HEK293 (cell line): ENCODE data around the gene COQ8A.

Experiments used
- CTCF ChIP-seq: fragments of 450-650 bp; formaldehyde crosslinking; IDR thresholded peaks from 2 replicates; pipeline ENCODE4 v1.5.1; 2016; ENCODE audit warnings: missing biosample characterization, missing genetic modification characterization
- REPIN1 ChIP-seq: fragments of 450-650 bp; formaldehyde crosslinking; IDR thresholded peaks from 2 replicates; pipeline ENCODE4 v1.5.1; 2017; ENCODE audit warnings: missing biosample characterization, missing genetic modification characterization, low read depth
- SP2 ChIP-seq: fragments of 450-650 bp; formaldehyde crosslinking; IDR thresholded peaks from 2 replicates; pipeline ENCODE4 v1.5.1; 2016; ENCODE audit warnings: missing biosample characterization, missing genetic modification characterization
- TRIM28 ChIP-seq: IDR thresholded peaks from 2 replicates; pipeline ENCODE4 v1.6.1; 2011; ENCODE audit warnings: low read length, control low read depth, borderline replicate concordance
- YY1 ChIP-seq: fragments of 450-650 bp; formaldehyde crosslinking; IDR thresholded peaks from 2 replicates; pipeline ENCODE4 v1.5.1; 2018; ENCODE audit warnings: missing biosample characterization, missing genetic modification characterization
- ZBTB44 ChIP-seq: fragments of 450-650 bp; IDR thresholded peaks from 2 replicates; pipeline ENCODE4 v1.5.1; 2018; ENCODE audit warnings: missing biosample characterization, mild to moderate bottlenecking, missing genetic modification characterization
- ZNF132 ChIP-seq: fragments of 450-650 bp; formaldehyde crosslinking; IDR thresholded peaks from 2 replicates; pipeline ENCODE4 v1.5.1; 2017; ENCODE audit warnings: missing biosample characterization, missing genetic modification characterization, borderline replicate concordance
- ZNF146 ChIP-seq: fragments of 450-650 bp; formaldehyde crosslinking; IDR thresholded peaks from 2 replicates; pipeline ENCODE4 v1.5.1; 2016; ENCODE audit warnings: missing biosample characterization, missing genetic modification characterization
- ZNF169 ChIP-seq: fragments of 450-650 bp; formaldehyde crosslinking; IDR thresholded peaks from 2 replicates; pipeline ENCODE4 v1.5.1; 2016; ENCODE audit warnings: missing biosample characterization, missing genetic modification characterization
- ZNF175 ChIP-seq: fragments of 450-650 bp; formaldehyde crosslinking; IDR thresholded peaks from 2 replicates; pipeline ENCODE4 v1.5.1; 2016; ENCODE audit warnings: missing biosample characterization, missing genetic modification characterization
- ZNF239 ChIP-seq: fragments of 450-650 bp; formaldehyde crosslinking; IDR thresholded peaks from 2 replicates; pipeline ENCODE4 v1.5.1; 2016; ENCODE audit warnings: missing biosample characterization, missing genetic modification characterization
- ZNF311 ChIP-seq: fragments of 450-650 bp; formaldehyde crosslinking; IDR thresholded peaks from 2 replicates; pipeline ENCODE4 v1.5.1; 2017; ENCODE audit warnings: missing biosample characterization, missing genetic modification characterization, borderline replicate concordance
- ZNF350 ChIP-seq: fragments of 450-650 bp; formaldehyde crosslinking; IDR thresholded peaks from 2 replicates; pipeline ENCODE4 v1.5.0; 2017; ENCODE audit warnings: missing biosample characterization, mild to moderate bottlenecking, missing genetic modification characterization
- ZNF366 ChIP-seq: fragments of 450-650 bp; formaldehyde crosslinking; conservative IDR thresholded peaks from 2 replicates; pipeline ENCODE4 v1.5.1; 2016; ENCODE audit warnings: missing biosample characterization, missing genetic modification characterization
- ZNF423 ChIP-seq: fragments of 450-650 bp; formaldehyde crosslinking; IDR thresholded peaks from 2 replicates; pipeline ENCODE4 v1.5.1; 2016; ENCODE audit warnings: missing biosample characterization, missing genetic modification characterization
- ZNF544 ChIP-seq: fragments of 450-650 bp; formaldehyde crosslinking; IDR thresholded peaks from 2 replicates; pipeline ENCODE4 v1.5.0; 2017; ENCODE audit warnings: missing biosample characterization, missing genetic modification characterization
- ZNF555 ChIP-seq: fragments of 450-650 bp; formaldehyde crosslinking; conservative IDR thresholded peaks from 2 replicates; pipeline ENCODE4 v1.5.1; 2017; ENCODE audit warnings: missing biosample characterization, mild to moderate bottlenecking, missing genetic modification characterization, inconsistent platforms
- ZNF664 ChIP-seq: fragments of 450-650 bp; formaldehyde crosslinking; IDR thresholded peaks from 2 replicates; pipeline ENCODE4 v1.5.1; 2016; ENCODE audit warnings: missing biosample characterization, missing genetic modification characterization
- ZNF692 ChIP-seq: fragments of 450-650 bp; formaldehyde crosslinking; IDR thresholded peaks from 2 replicates; pipeline ENCODE4 v1.5.1; 2016; ENCODE audit warnings: missing biosample characterization, missing genetic modification characterization
- ZNF707 ChIP-seq: fragments of 450-650 bp; formaldehyde crosslinking; IDR thresholded peaks from 2 replicates; pipeline ENCODE4 v1.5.1; 2016; ENCODE audit warnings: missing biosample characterization, missing genetic modification characterization
- ZNF830 ChIP-seq: fragments of 450-650 bp; IDR thresholded peaks from 2 replicates; pipeline ENCODE4 v1.5.0; 2018; ENCODE audit warnings: missing biosample characterization, missing genetic modification characterization, low read depth, mild to moderate bottlenecking, moderate library complexity
- ZNF843 ChIP-seq: fragments of 450-650 bp; formaldehyde crosslinking; IDR thresholded peaks from 2 replicates; pipeline ENCODE4 v1.5.1; 2016; ENCODE audit warnings: missing biosample characterization, missing genetic modification characterization
- TF ChIP-seq, protein P1 (sequence below): fragments of 450-650 bp; formaldehyde crosslinking; optimal IDR thresholded peaks from 2 replicates; pipeline ENCODE3; 2016; ENCODE audit warnings: missing biosample characterization, mild to moderate bottlenecking, missing genetic modification characterization
- TF ChIP-seq, protein P2 (sequence below): fragments of 450-650 bp; formaldehyde crosslinking; IDR thresholded peaks from 2 replicates; pipeline ENCODE4 v1.5.1; 2017; ENCODE audit warnings: missing biosample characterization, missing genetic modification characterization
- TF ChIP-seq, protein P3 (sequence below): fragments of 450-650 bp; formaldehyde crosslinking; IDR thresholded peaks from 2 replicates; pipeline ENCODE4 v1.5.1; 2016; ENCODE audit warnings: missing biosample characterization, missing genetic modification characterization
- TF ChIP-seq, protein P4 (sequence below): fragments of 450-650 bp; formaldehyde crosslinking; conservative IDR thresholded peaks from 2 replicates; pipeline ENCODE4 v1.5.1; 2016; ENCODE audit warnings: low read depth, missing biosample characterization, missing genetic modification characterization

COQ8A gene

DNA sequence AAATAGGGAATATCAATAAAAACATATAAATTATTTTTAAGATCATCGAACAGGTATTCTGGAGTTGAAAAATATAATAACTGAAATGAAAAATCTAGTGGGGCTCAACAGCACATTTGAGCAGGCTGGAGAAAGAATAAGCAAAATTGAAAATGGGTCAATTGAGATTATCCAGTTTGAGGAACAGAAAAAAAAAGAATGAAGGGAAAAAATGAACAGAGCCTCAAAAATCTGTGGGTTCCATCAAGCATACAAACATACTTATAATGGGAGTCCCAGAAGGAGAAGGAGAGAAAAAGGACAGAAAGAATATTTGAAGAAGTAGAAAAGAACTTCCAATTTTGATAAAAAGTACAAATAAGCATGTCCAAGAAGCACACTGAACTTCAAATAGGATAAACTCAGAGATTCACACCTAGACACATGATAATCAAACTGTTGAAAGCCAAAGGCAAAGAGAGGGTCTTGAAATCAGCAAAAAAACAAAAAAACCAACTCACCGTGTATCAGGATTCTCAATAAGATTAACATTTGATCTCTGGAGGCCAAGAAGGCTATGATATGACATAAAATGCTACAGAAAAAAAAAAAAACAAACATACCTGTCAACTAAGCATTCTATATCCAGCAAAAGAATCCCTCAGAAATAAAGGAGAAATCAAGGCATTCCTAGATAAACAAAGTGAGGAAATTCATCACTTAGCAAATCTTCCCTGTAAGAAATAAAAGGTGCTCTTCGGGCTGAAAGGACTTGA lies 5.4 kb upstream of the COQ8A start (continued):
- TF ChIP-seq REPIN1: no peak
- TF ChIP-seq ZNF175 (tag by site-specific recombination): no peak
- TF ChIP-seq, protein P1, sequence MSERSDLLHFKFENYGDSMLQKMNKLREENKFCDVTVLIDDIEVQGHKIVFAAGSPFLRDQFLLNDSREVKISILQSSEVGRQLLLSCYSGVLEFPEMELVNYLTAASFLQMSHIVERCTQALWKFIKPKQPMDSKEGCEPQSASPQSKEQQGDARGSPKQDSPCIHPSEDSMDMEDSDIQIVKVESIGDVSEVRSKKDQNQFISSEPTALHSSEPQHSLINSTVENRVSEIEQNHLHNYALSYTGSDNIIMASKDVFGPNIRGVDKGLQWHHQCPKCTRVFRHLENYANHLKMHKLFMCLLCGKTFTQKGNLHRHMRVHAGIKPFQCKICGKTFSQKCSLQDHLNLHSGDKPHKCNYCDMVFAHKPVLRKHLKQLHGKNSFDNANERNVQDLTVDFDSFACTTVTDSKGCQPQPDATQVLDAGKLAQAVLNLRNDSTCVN (tag by site-specific recombination): no peak
- peak; percentile 96 for TF ChIP-seq TRIM28
- no peak for TF ChIP-seq ZNF366 (tag by site-specific recombination)
- no peak for TF ChIP-seq ZNF350
- no peak for TF ChIP-seq ZBTB44 (tag by site-specific recombination)
- TF ChIP-seq, protein P2, sequence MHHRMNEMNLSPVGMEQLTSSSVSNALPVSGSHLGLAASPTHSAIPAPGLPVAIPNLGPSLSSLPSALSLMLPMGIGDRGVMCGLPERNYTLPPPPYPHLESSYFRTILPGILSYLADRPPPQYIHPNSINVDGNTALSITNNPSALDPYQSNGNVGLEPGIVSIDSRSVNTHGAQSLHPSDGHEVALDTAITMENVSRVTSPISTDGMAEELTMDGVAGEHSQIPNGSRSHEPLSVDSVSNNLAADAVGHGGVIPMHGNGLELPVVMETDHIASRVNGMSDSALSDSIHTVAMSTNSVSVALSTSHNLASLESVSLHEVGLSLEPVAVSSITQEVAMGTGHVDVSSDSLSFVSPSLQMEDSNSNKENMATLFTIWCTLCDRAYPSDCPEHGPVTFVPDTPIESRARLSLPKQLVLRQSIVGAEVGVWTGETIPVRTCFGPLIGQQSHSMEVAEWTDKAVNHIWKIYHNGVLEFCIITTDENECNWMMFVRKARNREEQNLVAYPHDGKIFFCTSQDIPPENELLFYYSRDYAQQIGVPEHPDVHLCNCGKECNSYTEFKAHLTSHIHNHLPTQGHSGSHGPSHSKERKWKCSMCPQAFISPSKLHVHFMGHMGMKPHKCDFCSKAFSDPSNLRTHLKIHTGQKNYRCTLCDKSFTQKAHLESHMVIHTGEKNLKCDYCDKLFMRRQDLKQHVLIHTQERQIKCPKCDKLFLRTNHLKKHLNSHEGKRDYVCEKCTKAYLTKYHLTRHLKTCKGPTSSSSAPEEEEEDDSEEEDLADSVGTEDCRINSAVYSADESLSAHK (tag by site-specific recombination): no peak
- TF ChIP-seq, protein P3, sequence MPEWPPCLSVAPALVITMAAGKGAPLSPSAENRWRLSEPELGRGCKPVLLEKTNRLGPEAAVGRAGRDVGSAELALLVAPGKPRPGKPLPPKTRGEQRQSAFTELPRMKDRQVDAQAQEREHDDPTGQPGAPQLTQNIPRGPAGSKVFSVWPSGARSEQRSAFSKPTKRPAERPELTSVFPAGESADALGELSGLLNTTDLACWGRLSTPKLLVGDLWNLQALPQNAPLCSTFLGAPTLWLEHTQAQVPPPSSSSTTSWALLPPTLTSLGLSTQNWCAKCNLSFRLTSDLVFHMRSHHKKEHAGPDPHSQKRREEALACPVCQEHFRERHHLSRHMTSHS (tag by site-specific recombination): no peak
- TF ChIP-seq ZNF311 (tag by site-specific recombination): no peak
- TF ChIP-seq CTCF: no peak
- no peak for TF ChIP-seq SP2 (tag by site-specific recombination)
- TF ChIP-seq, protein P4, sequence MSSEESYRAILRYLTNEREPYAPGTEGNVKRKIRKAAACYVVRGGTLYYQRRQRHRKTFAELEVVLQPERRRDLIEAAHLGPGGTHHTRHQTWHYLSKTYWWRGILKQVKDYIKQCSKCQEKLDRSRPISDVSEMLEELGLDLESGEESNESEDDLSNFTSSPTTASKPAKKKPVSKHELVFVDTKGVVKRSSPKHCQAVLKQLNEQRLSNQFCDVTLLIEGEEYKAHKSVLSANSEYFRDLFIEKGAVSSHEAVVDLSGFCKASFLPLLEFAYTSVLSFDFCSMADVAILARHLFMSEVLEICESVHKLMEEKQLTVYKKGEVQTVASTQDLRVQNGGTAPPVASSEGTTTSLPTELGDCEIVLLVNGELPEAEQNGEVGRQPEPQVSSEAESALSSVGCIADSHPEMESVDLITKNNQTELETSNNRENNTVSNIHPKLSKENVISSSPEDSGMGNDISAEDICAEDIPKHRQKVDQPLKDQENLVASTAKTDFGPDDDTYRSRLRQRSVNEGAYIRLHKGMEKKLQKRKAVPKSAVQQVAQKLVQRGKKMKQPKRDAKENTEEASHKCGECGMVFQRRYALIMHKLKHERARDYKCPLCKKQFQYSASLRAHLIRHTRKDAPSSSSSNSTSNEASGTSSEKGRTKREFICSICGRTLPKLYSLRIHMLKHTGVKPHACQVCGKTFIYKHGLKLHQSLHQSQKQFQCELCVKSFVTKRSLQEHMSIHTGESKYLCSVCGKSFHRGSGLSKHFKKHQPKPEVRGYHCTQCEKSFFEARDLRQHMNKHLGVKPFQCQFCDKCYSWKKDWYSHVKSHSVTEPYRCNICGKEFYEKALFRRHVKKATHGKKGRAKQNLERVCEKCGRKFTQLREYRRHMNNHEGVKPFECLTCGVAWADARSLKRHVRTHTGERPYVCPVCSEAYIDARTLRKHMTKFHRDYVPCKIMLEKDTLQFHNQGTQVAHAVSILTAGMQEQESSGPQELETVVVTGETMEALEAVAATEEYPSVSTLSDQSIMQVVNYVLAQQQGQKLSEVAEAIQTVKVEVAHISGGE (tag by site-specific recombination): no peak
- no peak for TF ChIP-seq ZNF555 (tag by site-specific recombination)
- TF ChIP-seq ZNF664 (tag by site-specific recombination): no peak
- TF ChIP-seq ZNF423: no peak
- no peak for TF ChIP-seq ZNF239 (tag by site-specific recombination)
- no peak for TF ChIP-seq ZNF692 (tag by site-specific recombination)
- no peak for TF ChIP-seq ZNF544
- no peak for TF ChIP-seq ZNF169 (tag by site-specific recombination)
- TF ChIP-seq ZNF830 (tag by site-specific recombination): no peak
- TF ChIP-seq ZNF146 (tag by site-specific recombination): no peak
- TF ChIP-seq ZNF843 (tag by site-specific recombination): no peak
- no peak for TF ChIP-seq ZNF132 (tag by site-specific recombination)
- TF ChIP-seq YY1 (tag by site-specific recombination): no peak
- TF ChIP-seq ZNF707 (tag by site-specific recombination): no peak
